ENCODE data around the gene PSMB3.

- TF ChIP-seq CTCF (IDR thresholded peaks at IDR 0.05) (no peak), POLR2A (IDR thresholded peaks at IDR 0.05) (no peak)
Measured at GRCh38 chr17:38716368-38717005, 36.1 kb upstream of the PSMB3 start.

Data from esophagus squamous epithelium (tissue), 4 donors.